H9 (cell line): Measurements from ENCODE around the gene DLG5. TPM values are rescaled to one million over a fixed set of nuclear protein-coding genes. Genes with fewer than 3 reads are reported as not detected.

Experiments used
- DNase-seq: peaks from one replicate; pipeline ENCODE4 v3.0.0-alpha.2; 2017
- H2AFZ ChIP-seq: one replicate; pipeline ENCODE4 v1.6.1; 2013; ENCODE audit warnings: mild to moderate bottlenecking, low read length, control low read depth, moderate library complexity
- H2AK5ac ChIP-seq: 2 replicates; pipeline ENCODE4 v1.6.1; 2013; ENCODE audit warnings: low read length, control low read depth, mixed read lengths; ENCODE audit not compliant: insufficient read length
- H2BK120ac ChIP-seq: one replicate; pipeline ENCODE4 v1.6.1; 2013; ENCODE audit warnings: low read depth, mild to moderate bottlenecking, low read length, control low read depth, inconsistent platforms; ENCODE audit not compliant: poor library complexity, severe bottlenecking
- H2BK12ac ChIP-seq: 2 replicates; pipeline ENCODE4 v1.6.1; 2013; ENCODE audit warnings: low read length, control low read depth, mixed read lengths, low read depth; ENCODE audit not compliant: insufficient read length
- H2BK15ac ChIP-seq: 2 replicates; pipeline ENCODE4 v1.6.1; 2013; ENCODE audit warnings: low read depth, low read length, control low read depth
- H2BK20ac ChIP-seq: one replicate; pipeline ENCODE4 v1.6.1; 2013; ENCODE audit warnings: low read depth, mild to moderate bottlenecking, low read length, control low read depth, inconsistent platforms; ENCODE audit not compliant: poor library complexity, severe bottlenecking
- H2BK5ac ChIP-seq: 2 replicates; pipeline ENCODE4 v1.6.1; 2013; ENCODE audit warnings: low read length, control low read depth, mixed read lengths; ENCODE audit not compliant: insufficient read length
- H3K14ac ChIP-seq: 2 replicates; pipeline ENCODE4 v1.6.1; 2013; ENCODE audit warnings: low read length, control low read depth; ENCODE audit not compliant: insufficient read depth
- H3K18ac ChIP-seq: 2 replicates; pipeline ENCODE4 v1.6.1; 2013; ENCODE audit warnings: low read depth, mild to moderate bottlenecking, mixed read lengths, low read length, control low read depth; ENCODE audit not compliant: insufficient read length
- H3K23ac ChIP-seq: 2 replicates; pipeline ENCODE4 v1.6.1; 2013; ENCODE audit warnings: low read length, control low read depth, mixed read lengths, low read depth; ENCODE audit not compliant: insufficient read length
- H3K23me2 ChIP-seq: 2 replicates; pipeline ENCODE4 v1.6.1; 2013; ENCODE audit warnings: low read depth, mild to moderate bottlenecking, mixed read lengths, low read length, control low read depth; ENCODE audit not compliant: insufficient read length, poor library complexity, severe bottlenecking
- H3K27ac ChIP-seq: 2 replicates; pipeline ENCODE4 v1.5.1; 2013; ENCODE audit warnings: low read length, control low read depth, mixed read lengths, low read depth; ENCODE audit not compliant: insufficient read length
- H3K27me3 ChIP-seq: 2 replicates; pipeline ENCODE4 v1.6.1; 2013; ENCODE audit warnings: low read length, control low read depth, inconsistent platforms; ENCODE audit not compliant: insufficient read depth
- H3K4ac ChIP-seq: 2 replicates; pipeline ENCODE4 v1.6.1; 2013; ENCODE audit warnings: low read depth, mild to moderate bottlenecking, control low read depth, inconsistent platforms, low read length, moderate library complexity
- H3K4me1 ChIP-seq: 2 replicates; pipeline ENCODE4 v1.6.1; 2013; ENCODE audit warnings: low read length, control low read depth, inconsistent platforms; ENCODE audit not compliant: insufficient read depth
- H3K4me2 ChIP-seq: 2 replicates; pipeline ENCODE4 v1.6.1; 2013; ENCODE audit warnings: low read length, control low read depth, mixed read lengths; ENCODE audit not compliant: insufficient read length, insufficient read depth
- H3K56ac ChIP-seq: 2 replicates; pipeline ENCODE4 v1.6.1; 2013; ENCODE audit warnings: low read depth, mild to moderate bottlenecking, mixed read lengths, low read length, control low read depth; ENCODE audit not compliant: insufficient read length
- H3K79me1 ChIP-seq: 2 replicates; pipeline ENCODE4 v1.6.1; 2013; ENCODE audit warnings: low read depth, mild to moderate bottlenecking, moderate library complexity, low read length, control low read depth, inconsistent platforms; ENCODE audit not compliant: insufficient read depth, poor library complexity, severe bottlenecking
- H3K79me2 ChIP-seq: 2 replicates; pipeline ENCODE4 v1.6.1; 2013; ENCODE audit warnings: low read length, control low read depth, inconsistent platforms; ENCODE audit not compliant: insufficient read depth
- H3K9ac ChIP-seq: 2 replicates; pipeline ENCODE4 v1.6.1; 2013; ENCODE audit warnings: low read length, control low read depth, mixed read lengths; ENCODE audit not compliant: insufficient read length; ENCODE audit errors: extremely low read depth
- H3K9me3 ChIP-seq: one replicate; pipeline ENCODE4 v1.6.1; 2013; ENCODE audit warnings: low read depth, low read length, inconsistent platforms; ENCODE audit not compliant: control insufficient read depth
- H3T11ph ChIP-seq: one replicate; pipeline ENCODE4 v1.6.1; 2013; ENCODE audit warnings: mild to moderate bottlenecking, low read length, control low read depth, inconsistent platforms
- H4K20me1 ChIP-seq: one replicate; pipeline ENCODE4 v1.6.1; 2013; ENCODE audit not compliant: control insufficient read depth, insufficient read length, insufficient read depth
- H4K5ac ChIP-seq: 2 replicates; pipeline ENCODE4 v1.6.1; 2013; ENCODE audit warnings: low read depth, mild to moderate bottlenecking, mixed read lengths, low read length, control low read depth; ENCODE audit not compliant: insufficient read length
- H4K8ac ChIP-seq: replicated peaks from 2 replicates; pipeline ENCODE4 v1.6.1; 2013; ENCODE audit warnings: low read length, control low read depth, mixed read lengths, low read depth; ENCODE audit not compliant: insufficient read length
- H4K91ac ChIP-seq: 2 replicates; pipeline ENCODE4 v1.6.1; 2013; ENCODE audit warnings: low read depth, mild to moderate bottlenecking, moderate library complexity, mixed read lengths, low read length, control low read depth; ENCODE audit not compliant: insufficient read length
- H3K27ac Mint-ChIP-seq, 3 experiments: 2 replicates in 2 of 3; 3 replicates in 1 of 3; pipeline ENCODE4 v1.8.0; 2020 to 2021; ENCODE audit warnings: mixed read lengths in 3 of 3, mild to moderate bottlenecking in 1 of 3, moderate library complexity in 1 of 3
- H3K27me3 Mint-ChIP-seq: 2 replicates; pipeline ENCODE4 v1.8.0; 2021; ENCODE audit warnings: low read depth, mild to moderate bottlenecking, moderate library complexity, mixed read lengths
- H3K36me3 Mint-ChIP-seq, 3 experiments: 2 replicates in 2 of 3; 3 replicates in 1 of 3; pipeline ENCODE4 v1.8.0; 2020 to 2021; ENCODE audit warnings: low read depth in 3 of 3, mixed read lengths in 3 of 3; ENCODE audit not compliant: insufficient read depth in 1 of 3
- H3K4me1 Mint-ChIP-seq, 2 experiments: 2 replicates each; pipeline ENCODE4 v1.8.0; 2020; ENCODE audit warnings: mixed read lengths in 2 of 2
- H3K4me3 Mint-ChIP-seq, 2 experiments: 2 replicates in 1 of 2; 3 replicates in 1 of 2; pipeline ENCODE4 v1.8.0; 2020 to 2021; ENCODE audit warnings: mild to moderate bottlenecking in 2 of 2, mixed read lengths in 2 of 2, moderate library complexity in 1 of 2
- H3K9me3 Mint-ChIP-seq, 2 experiments: 2 replicates in 1 of 2; 3 replicates in 1 of 2; pipeline ENCODE4 v1.8.0; 2020; ENCODE audit warnings: mild to moderate bottlenecking in 2 of 2, mixed read lengths in 2 of 2, moderate library complexity in 1 of 2
- WGBS: extraction: QIAGEN DNeasy Blood & Tissue Kit; methylation state at CpG from one replicate; pipeline ENCODE4 v1.1.7; 2013; ENCODE audit warnings: missing lambda C conversion rate, low lambda C conversion rate, mixed read lengths; ENCODE audit not compliant: insufficient read length; ENCODE audit errors: extremely low coverage; 5-methylcytosine and 5-hydroxymethylcytosine counted together
- total RNA-seq: library from RNA; stranded (reverse); gene quantifications from 2 replicates; pipeline ENCODE4 v1.2.1, GENCODE V29; 2021
- TF ChIP-seq, protein P1 (sequence below): fragments of 200-600 bp; sonication (generic); conservative IDR thresholded peaks from 3 replicates; pipeline ENCODE4 v1.8.0; 2021; ENCODE audit warnings: antibody characterized with exemption, mild to moderate bottlenecking

The DLG5 gene
- total RNA-seq, 1 experiment from 2014 or later = 67.4 TPM

DNA sequence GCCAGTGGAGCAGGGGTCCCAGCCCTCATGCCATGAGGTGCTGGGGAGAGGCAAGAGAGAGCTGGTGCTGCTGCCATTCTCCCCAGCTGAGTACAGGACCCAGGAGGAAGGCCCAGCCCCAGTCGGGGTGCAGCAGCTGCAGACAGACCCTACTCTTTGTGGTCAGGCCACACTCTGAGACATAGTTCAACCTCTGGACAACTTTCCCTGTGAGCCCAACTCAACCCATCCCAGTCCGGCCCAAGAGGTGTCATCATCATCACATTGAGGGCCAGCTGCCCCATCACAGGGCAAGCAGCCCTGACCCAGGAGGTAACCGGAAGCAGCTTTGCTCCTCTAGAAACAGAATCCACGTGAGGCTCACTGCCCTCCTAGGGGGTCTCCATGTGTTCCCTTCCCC lies 155.1 kb downstream of the DLG5 start:
- no peak overlapping the region for H3T11ph ChIP-seq
- H3K14ac ChIP-seq = no peak overlapping the region
- Mint-ChIP-seq H3K27me3 (no peaks in the 10 kb centered on the region), H3K4me3 (no peak overlapping the region), H3K9me3 (peaks cover 2 to 5% of the 10 kb centered on the region in 2 experiments), H3K27ac (no peak overlapping the region), H3K36me3 (peaks cover 2 to 3% (median 3%) of the 10 kb centered on the region in 3 experiments; a peak in 6 of 7 replicates), H3K4me1 (peaks cover 16 to 19% of the 10 kb centered on the region in 2 experiments)
- H3K79me2 ChIP-seq = no peaks in the 10 kb centered on the region
- no peaks in the 10 kb centered on the region for H3K23me2 ChIP-seq
- no peaks in the 10 kb centered on the region for H4K20me1 ChIP-seq
- H3K79me1 ChIP-seq = no peaks in the 10 kb centered on the region
- no peak overlapping the region for H2BK120ac ChIP-seq
- H3K9ac ChIP-seq = no peak overlapping the region
- no peak overlapping the region for H3K23ac ChIP-seq
- no peak overlapping the region for H3K56ac ChIP-seq
- no peak overlapping the region for H2AFZ ChIP-seq
- H4K8ac ChIP-seq = no peak overlapping the region
- no peak overlapping the region for H4K91ac ChIP-seq
- WGBS = no CpG with 5 or more reads among the region's 4 CpGs
- no peak overlapping the region for H2BK20ac ChIP-seq
- no peak overlapping the region for H4K5ac ChIP-seq
- TF ChIP-seq, protein P1, sequence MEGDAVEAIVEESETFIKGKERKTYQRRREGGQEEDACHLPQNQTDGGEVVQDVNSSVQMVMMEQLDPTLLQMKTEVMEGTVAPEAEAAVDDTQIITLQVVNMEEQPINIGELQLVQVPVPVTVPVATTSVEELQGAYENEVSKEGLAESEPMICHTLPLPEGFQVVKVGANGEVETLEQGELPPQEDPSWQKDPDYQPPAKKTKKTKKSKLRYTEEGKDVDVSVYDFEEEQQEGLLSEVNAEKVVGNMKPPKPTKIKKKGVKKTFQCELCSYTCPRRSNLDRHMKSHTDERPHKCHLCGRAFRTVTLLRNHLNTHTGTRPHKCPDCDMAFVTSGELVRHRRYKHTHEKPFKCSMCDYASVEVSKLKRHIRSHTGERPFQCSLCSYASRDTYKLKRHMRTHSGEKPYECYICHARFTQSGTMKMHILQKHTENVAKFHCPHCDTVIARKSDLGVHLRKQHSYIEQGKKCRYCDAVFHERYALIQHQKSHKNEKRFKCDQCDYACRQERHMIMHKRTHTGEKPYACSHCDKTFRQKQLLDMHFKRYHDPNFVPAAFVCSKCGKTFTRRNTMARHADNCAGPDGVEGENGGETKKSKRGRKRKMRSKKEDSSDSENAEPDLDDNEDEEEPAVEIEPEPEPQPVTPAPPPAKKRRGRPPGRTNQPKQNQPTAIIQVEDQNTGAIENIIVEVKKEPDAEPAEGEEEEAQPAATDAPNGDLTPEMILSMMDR = no peak
- H2AK5ac ChIP-seq = no peak overlapping the region
- no peak overlapping the region for H2BK12ac ChIP-seq
- H2BK5ac ChIP-seq = no peak overlapping the region
- no peak overlapping the region for H3K27ac ChIP-seq
- no peaks in the 10 kb centered on the region for H3K4me1 ChIP-seq
- no peak overlapping the region for H3K4ac ChIP-seq
- no peaks in the 10 kb centered on the region for H3K27me3 ChIP-seq
- no peaks in the 10 kb centered on the region for H3K9me3 ChIP-seq
- DNase-seq = no peak
- H3K18ac ChIP-seq = no peak overlapping the region
- no peak overlapping the region for H3K4me2 ChIP-seq
- H2BK15ac ChIP-seq = no peak overlapping the region
